Muscle layer of colon (tissue), 2 donors: ENCODE measurements around the gene TFB2M.

Experiments
- H3K27ac ChIP-seq: one replicate; pipeline ENCODE4 v1.7.0; 2013; ENCODE audit warnings: low read depth, mild to moderate bottlenecking, low read length, moderate library complexity
- H3K27me3 ChIP-seq, 2 donors: one replicate each; pipeline ENCODE4 v1.7.0; 2013; ENCODE audit warnings: low read length in 2 of 2, mild to moderate bottlenecking in 2 of 2; ENCODE audit not compliant: insufficient read depth in 2 of 2, control insufficient read depth in 1 of 2
- H3K36me3 ChIP-seq: one replicate; pipeline ENCODE4 v1.7.0; 2013; ENCODE audit warnings: mild to moderate bottlenecking, low read length; ENCODE audit not compliant: insufficient read depth
- H3K4me1 ChIP-seq: one replicate; pipeline ENCODE4 v1.7.0; 2013; ENCODE audit warnings: mild to moderate bottlenecking, low read length; ENCODE audit not compliant: insufficient read depth
- H3K4me3 ChIP-seq, 2 donors: one replicate each; pipeline ENCODE4 v1.7.0; 2013; ENCODE audit warnings: low read length in 2 of 2, low read depth in 1 of 2, mild to moderate bottlenecking in 1 of 2, moderate library complexity in 1 of 2
- H3K9ac ChIP-seq: one replicate; pipeline ENCODE4 v1.7.0; 2013; ENCODE audit warnings: low read length
- H3K9me3 ChIP-seq: one replicate; pipeline ENCODE4 v1.7.0; 2013; ENCODE audit warnings: mild to moderate bottlenecking, low read length
- donor health status: abdominal sarcoma.
- donor health status: Adenocarcinoma of cecum.

Gene TFB2M

GRCh38 chr1:246544001-246544400, 22.1 kb downstream of the TFB2M start:
- peaks cover 32% of the 10 kb centered on the region for H3K36me3 ChIP-seq
- H3K4me1 ChIP-seq, result no peaks in the 10 kb centered on the region
- no peaks in the 10 kb centered on the region for H3K9me3 ChIP-seq
- no peak overlapping the region for H3K27ac ChIP-seq
- H3K4me3 ChIP-seq, result no peak overlapping the region
- no peak overlapping the region for H3K9ac ChIP-seq
- no peaks in the 10 kb centered on the region for H3K27me3 ChIP-seq

- Histone ChIP-seq H3K9me3 (no peaks in the 10 kb centered on the region), H3K9ac (no peak overlapping the region), H3K4me1 (no peaks in the 10 kb centered on the region), H3K27ac (no peak overlapping the region), H3K4me3 (no peak overlapping the region), H3K36me3 (peaks cover 26% of the 10 kb centered on the region), H3K27me3 (no peaks in the 10 kb centered on the region)
Measured at GRCh38 chr1:246540738-246541491, 25.1 kb downstream of the TFB2M start.

- H3K27me3 ChIP-seq, result no peaks in the 10 kb centered on the region
- peaks cover 13% of the 10 kb centered on the region for H3K36me3 ChIP-seq
- H3K9me3 ChIP-seq, result no peaks in the 10 kb centered on the region
- H3K9ac ChIP-seq, result no peak overlapping the region
- no peak overlapping the region for H3K4me3 ChIP-seq
- H3K27ac ChIP-seq, result no peak overlapping the region
- H3K4me1 ChIP-seq, result no peaks in the 10 kb centered on the region
Measured at GRCh38 chr1:246537887-246538286, 28.2 kb downstream of the TFB2M start.

GRCh38 chr1:246537441-246537840, 28.6 kb downstream of the TFB2M start:
- Histone ChIP-seq H3K4me1 (no peaks in the 10 kb centered on the region), H3K36me3 (peaks cover 13% of the 10 kb centered on the region), H3K9ac (no peak overlapping the region), H3K27ac (no peak overlapping the region), H3K27me3 (no peaks in the 10 kb centered on the region), H3K9me3 (no peaks in the 10 kb centered on the region), H3K4me3 (no peak overlapping the region)

GRCh38 chr1:246534114-246534513, 31.9 kb downstream of the TFB2M start:
- Histone ChIP-seq H3K27me3 (no peaks in the 10 kb centered on the region), H3K9ac (no peak overlapping the region), H3K4me1 (no peaks in the 10 kb centered on the region), H3K4me3 (no peak overlapping the region), H3K9me3 (peaks cover 8% of the 10 kb centered on the region), H3K27ac (no peak overlapping the region), H3K36me3 (no peaks in the 10 kb centered on the region)

- H3K27me3 ChIP-seq, result no peaks in the 10 kb centered on the region
- no peak overlapping the region for H3K4me3 ChIP-seq
- no peak overlapping the region for H3K9ac ChIP-seq
- H3K9me3 ChIP-seq, result peaks cover 8% of the 10 kb centered on the region
- no peak overlapping the region for H3K27ac ChIP-seq
- no peaks in the 10 kb centered on the region for H3K4me1 ChIP-seq
- no peaks in the 10 kb centered on the region for H3K36me3 ChIP-seq
Measured at GRCh38 chr1:246533371-246533905, 32.6 kb downstream of the TFB2M start.

GRCh38 chr1:246532519-246532918, 33.5 kb downstream of the TFB2M start:
- H3K4me1 ChIP-seq, result no peaks in the 10 kb centered on the region
- no peak overlapping the region for H3K9ac ChIP-seq
- H3K9me3 ChIP-seq, result peaks cover 8% of the 10 kb centered on the region
- H3K27me3 ChIP-seq, result no peaks in the 10 kb centered on the region
- no peaks in the 10 kb centered on the region for H3K36me3 ChIP-seq
- H3K27ac ChIP-seq, result no peak overlapping the region
- no peak overlapping the region for H3K4me3 ChIP-seq

- Histone ChIP-seq H3K4me1 (no peaks in the 10 kb centered on the region), H3K4me3 (no peak overlapping the region), H3K27me3 (no peaks in the 10 kb centered on the region), H3K9ac (no peak overlapping the region), H3K9me3 (peaks cover 8% of the 10 kb centered on the region), H3K27ac (no peak overlapping the region), H3K36me3 (no peaks in the 10 kb centered on the region)
Measured at GRCh38 chr1:246530482-246530881, 35.6 kb downstream of the TFB2M start.

GRCh38 chr1:246528933-246529731, 36.9 kb downstream of the TFB2M start:
- Histone ChIP-seq H3K4me1 (no peaks in the 10 kb centered on the region), H3K27ac (no peak overlapping the region), H3K27me3 (no peaks in the 10 kb centered on the region), H3K9me3 (peaks cover 8% of the 10 kb centered on the region), H3K4me3 (no peak overlapping the region), H3K9ac (no peak overlapping the region), H3K36me3 (no peaks in the 10 kb centered on the region)

GRCh38 chr1:246527402-246528088, 38.5 kb downstream of the TFB2M start:
- Histone ChIP-seq H3K36me3 (no peaks in the 10 kb centered on the region), H3K27me3 (no peaks in the 10 kb centered on the region), H3K4me1 (no peaks in the 10 kb centered on the region), H3K27ac (no peak overlapping the region), H3K4me3 (no peak overlapping the region), H3K9ac (no peak overlapping the region), H3K9me3 (peaks cover 8% of the 10 kb centered on the region)

GRCh38 chr1:246526915-246527314, 39.1 kb downstream of the TFB2M start:
- peaks cover 8% of the 10 kb centered on the region for H3K9me3 ChIP-seq
- no peak overlapping the region for H3K9ac ChIP-seq
- no peak overlapping the region for H3K4me3 ChIP-seq
- H3K27me3 ChIP-seq, result no peaks in the 10 kb centered on the region
- H3K36me3 ChIP-seq, result no peaks in the 10 kb centered on the region
- no peak overlapping the region for H3K27ac ChIP-seq
- no peaks in the 10 kb centered on the region for H3K4me1 ChIP-seq
